HEK293T (cell line): ENCODE results near the gene FBXW5.

Source experiments
- CTCF ChIA-PET: fragments of 350-600 bp; formaldehyde crosslinking; extraction: SDS; loops from one replicate; lab custom pipeline; 2021; ENCODE audit warnings: antibody characterized with exemption, inconsistent platforms; lab: Yijun Ruan, JAX
- POLR2A ChIA-PET: fragments of 350-600 bp; formaldehyde crosslinking; extraction: SDS; loops from one replicate; lab custom pipeline; 2020; ENCODE audit warnings: antibody characterized with exemption, inconsistent platforms; lab: Yijun Ruan, JAX
- DNase-seq: peaks from one replicate; pipeline ENCODE4 v3.0.0; 2012; ENCODE audit warnings: mixed read lengths; ENCODE audit errors: extremely low spot score
- ARNT ChIP-seq: fragments of 450-650 bp; IDR thresholded peaks from 2 replicates; pipeline ENCODE4 v1.6.1; 2017; ENCODE audit warnings: mild to moderate bottlenecking
- BHLHE40 ChIP-seq: fragments of 450-650 bp; IDR thresholded peaks from 2 replicates; pipeline ENCODE4 v1.6.1; 2016; ENCODE audit warnings: mild to moderate bottlenecking, moderate library complexity, borderline replicate concordance
- CTBP1 ChIP-seq: fragments of 450-650 bp; IDR thresholded peaks from 2 replicates; pipeline ENCODE4 v1.6.1; 2016; ENCODE audit warnings: borderline replicate concordance
- ELF4 ChIP-seq: fragments of 450-650 bp; IDR thresholded peaks from 2 replicates; pipeline ENCODE4 v1.6.1; 2017; ENCODE audit warnings: antibody characterized with exemption
- FOXA1 ChIP-seq: fragments of 450-650 bp; IDR thresholded peaks from 2 replicates; pipeline ENCODE4 v1.6.1; 2016; ENCODE audit warnings: mild to moderate bottlenecking
- FOXK2 ChIP-seq: fragments of 450-650 bp; IDR thresholded peaks from 2 replicates; pipeline ENCODE4 v1.6.1; 2016; ENCODE audit warnings: mild to moderate bottlenecking
- FOXM1 ChIP-seq: fragments of 450-650 bp; IDR thresholded peaks from 2 replicates; pipeline ENCODE4 v1.6.1; 2017; ENCODE audit warnings: mild to moderate bottlenecking, borderline replicate concordance
- HDGF ChIP-seq: fragments of 450-650 bp; IDR thresholded peaks from 2 replicates; pipeline ENCODE4 v1.6.1; 2017; ENCODE audit warnings: antibody characterized with exemption, borderline replicate concordance
- L3MBTL2 ChIP-seq: fragments of 450-650 bp; conservative IDR thresholded peaks from 2 replicates; pipeline ENCODE4 v1.6.1; 2016; ENCODE audit warnings: mild to moderate bottlenecking
- LEF1 ChIP-seq: fragments of 450-650 bp; IDR thresholded peaks from 2 replicates; pipeline ENCODE4 v1.6.1; 2017; ENCODE audit warnings: mild to moderate bottlenecking, borderline replicate concordance
- NFRKB ChIP-seq: fragments of 450-650 bp; IDR thresholded peaks from 2 replicates; pipeline ENCODE4 v1.6.1; 2016; ENCODE audit warnings: mild to moderate bottlenecking, moderate library complexity
- PKNOX1 ChIP-seq: fragments of 450-650 bp; IDR thresholded peaks from 2 replicates; pipeline ENCODE4 v1.6.1; 2016
- SP1 ChIP-seq: fragments of 450-650 bp; IDR thresholded peaks from 2 replicates; pipeline ENCODE4 v1.6.1; 2017
- SUZ12 ChIP-seq: fragments of 450-650 bp; IDR thresholded peaks from 2 replicates; pipeline ENCODE4 v1.6.1; 2016; ENCODE audit warnings: mild to moderate bottlenecking
- TARDBP ChIP-seq: fragments of 450-650 bp; IDR thresholded peaks from 2 replicates; pipeline ENCODE4 v1.6.1; 2016
- ZNF384 ChIP-seq: fragments of 450-650 bp; IDR thresholded peaks from 2 replicates; pipeline ENCODE4 v1.6.1; 2016

Gene FBXW5

GRCh38 chr9:136901516-136902258 is 42.9 kb downstream of the FBXW5 start:
- no peak for TF ChIP-seq NFRKB
- TF ChIP-seq SUZ12: no peak
- TF ChIP-seq BHLHE40: no peak
- TF ChIP-seq FOXK2: no peak
- no peak for TF ChIP-seq L3MBTL2
- TF ChIP-seq CTBP1: no peak
- TF ChIP-seq PKNOX1: no peak
- TF ChIP-seq ELF4: no peak
- no peak for TF ChIP-seq ARNT
- no peak for TF ChIP-seq HDGF
- no peak for TF ChIP-seq TARDBP
- TF ChIP-seq SP1: no peak
- no peak for TF ChIP-seq FOXM1
- no peak for TF ChIP-seq ZNF384
- no peak for DNase-seq
- POLR2A ChIA-PET: no interaction called here
- CTCF ChIA-PET: no interaction called here

GRCh38 chr9:136900988-136901515 is 43.5 kb downstream of the FBXW5 start:
- no peak for TF ChIP-seq ARNT
- POLR2A ChIA-PET: no interaction called here
- DNase-seq: no peak
- CTCF ChIA-PET: no interaction called here

GRCh38 chr9:136900556-136900955 is 44.0 kb downstream of the FBXW5 start:
- ChIA-PET POLR2A (no interaction called here), CTCF (no interaction called here)
- no peak for DNase-seq
- no peak for TF ChIP-seq ARNT
- TF ChIP-seq FOXM1: no peak
- no peak for TF ChIP-seq HDGF
- TF ChIP-seq FOXK2: no peak
- TF ChIP-seq NFRKB: no peak

GRCh38 chr9:136899196-136899595 is 45.3 kb downstream of the FBXW5 start:
- CTCF ChIA-PET: interaction anchor here (1.4 kb wide), 1 partner anchor 57 kb away, joined by 4 read pairs; the partner anchor contains the start of gene AJM1
- POLR2A ChIA-PET: interaction anchor here (0.9 kb wide), 1 partner anchor 33 kb away, joined by 3 read pairs; the partner anchor contains the start of gene EDF1
- no peak for DNase-seq
- TF ChIP-seq L3MBTL2 (no peak), TARDBP (no peak), PKNOX1 (no peak), HDGF (no peak), LEF1 (no peak), ARNT (no peak), FOXK2 (no peak), SP1 (no peak), CTBP1 (no peak), FOXA1 (no peak), ZNF384 (no peak), NFRKB (no peak), BHLHE40 (no peak), ELF4 (no peak), SUZ12 (no peak), FOXM1 (no peak)

- no peak for DNase-seq
- ChIA-PET POLR2A (interaction anchor here (0.9 kb wide), 1 partner anchor 32 kb away, joined by 3 read pairs; the partner anchor contains the start of gene EDF1), CTCF (interaction anchor here (1.4 kb wide), 1 partner anchor 56 kb away, joined by 4 read pairs; the partner anchor contains the start of gene AJM1)
- no peak for TF ChIP-seq SP1
- no peak for TF ChIP-seq FOXM1
- TF ChIP-seq BHLHE40: no peak
- TF ChIP-seq ZNF384: no peak
- TF ChIP-seq NFRKB: no peak
- TF ChIP-seq ARNT: no peak
- TF ChIP-seq CTBP1: no peak
- no peak for TF ChIP-seq SUZ12
- no peak for TF ChIP-seq ELF4
Measured at GRCh38 chr9:136898483-136899100, 45.9 kb downstream of the FBXW5 start.

- POLR2A ChIA-PET: interaction anchor here (0.6 kb wide), 1 partner anchor 10 kb away, joined by 3 read pairs; the partner anchor contains the start of gene TRAF2
- CTCF ChIA-PET: no interaction called here
- TF ChIP-seq BHLHE40 (no peak), FOXA1 (no peak), SUZ12 (no peak), LEF1 (no peak), FOXK2 (no peak), ARNT (no peak), TARDBP (no peak), L3MBTL2 (no peak), ELF4 (no peak), CTBP1 (no peak)
- no peak for DNase-seq
Measured at GRCh38 chr9:136896027-136896426, 48.5 kb downstream of the FBXW5 start.
